ENCODE data around the gene ZHX3. TPM values are rescaled to one million over a fixed set of nuclear protein-coding genes. Genes with fewer than 3 reads are reported as not detected.
A peak's percentile ranks its signal among the peaks of the same experiment; 100 is the strongest.

The ZHX3 gene
- total and polyA plus RNA-seq, 9 of the 15 experiments (the other 6 are each of a cell fraction or from before 2014, with no cell fraction given): 0.80 to 14.6 (median 4.9) TPM

DNA sequence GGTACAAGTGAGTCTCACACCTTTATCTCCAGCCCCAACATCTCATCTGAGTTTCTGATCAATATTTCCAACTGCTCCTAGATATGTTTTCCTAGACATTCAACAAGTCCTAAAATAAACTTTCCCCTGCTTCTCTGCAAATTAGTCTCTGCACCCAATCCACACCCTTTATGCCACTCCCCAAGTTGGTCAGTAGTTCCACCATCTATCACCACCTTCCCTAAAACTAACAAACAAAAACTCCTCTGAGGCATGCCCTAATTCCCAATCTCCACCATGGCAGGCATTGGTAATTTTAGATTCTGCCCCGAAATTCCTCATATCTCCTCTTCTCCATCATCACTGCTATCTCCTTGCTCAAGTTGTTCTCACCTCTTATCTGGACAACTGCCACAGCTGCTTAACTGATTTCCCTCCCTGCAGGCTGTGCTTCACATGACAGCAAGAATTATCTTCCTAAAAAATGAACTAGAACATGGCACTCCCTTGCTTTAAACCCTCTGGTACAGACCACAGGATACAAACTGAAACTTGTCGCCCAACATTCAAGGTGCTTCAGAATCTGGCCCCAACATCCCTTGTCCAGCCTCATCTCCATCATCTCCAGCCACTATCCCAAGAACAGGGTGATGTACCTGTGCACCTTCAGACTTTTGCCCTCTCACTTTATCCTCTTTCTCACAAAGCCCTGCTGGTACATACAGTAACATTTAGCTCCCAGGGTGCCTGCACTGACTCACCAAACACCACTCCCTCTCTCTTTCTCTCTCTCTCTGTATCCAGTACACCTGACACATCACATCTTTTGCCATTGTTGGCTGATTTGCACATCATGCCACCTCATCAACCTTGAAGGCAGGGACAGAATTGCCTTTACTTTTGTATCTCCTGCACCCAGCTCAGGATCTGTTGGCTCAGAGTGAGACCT, 55.5 kb downstream of the ZHX3 start (continued):
- TF ChIP-seq, protein P1, sequence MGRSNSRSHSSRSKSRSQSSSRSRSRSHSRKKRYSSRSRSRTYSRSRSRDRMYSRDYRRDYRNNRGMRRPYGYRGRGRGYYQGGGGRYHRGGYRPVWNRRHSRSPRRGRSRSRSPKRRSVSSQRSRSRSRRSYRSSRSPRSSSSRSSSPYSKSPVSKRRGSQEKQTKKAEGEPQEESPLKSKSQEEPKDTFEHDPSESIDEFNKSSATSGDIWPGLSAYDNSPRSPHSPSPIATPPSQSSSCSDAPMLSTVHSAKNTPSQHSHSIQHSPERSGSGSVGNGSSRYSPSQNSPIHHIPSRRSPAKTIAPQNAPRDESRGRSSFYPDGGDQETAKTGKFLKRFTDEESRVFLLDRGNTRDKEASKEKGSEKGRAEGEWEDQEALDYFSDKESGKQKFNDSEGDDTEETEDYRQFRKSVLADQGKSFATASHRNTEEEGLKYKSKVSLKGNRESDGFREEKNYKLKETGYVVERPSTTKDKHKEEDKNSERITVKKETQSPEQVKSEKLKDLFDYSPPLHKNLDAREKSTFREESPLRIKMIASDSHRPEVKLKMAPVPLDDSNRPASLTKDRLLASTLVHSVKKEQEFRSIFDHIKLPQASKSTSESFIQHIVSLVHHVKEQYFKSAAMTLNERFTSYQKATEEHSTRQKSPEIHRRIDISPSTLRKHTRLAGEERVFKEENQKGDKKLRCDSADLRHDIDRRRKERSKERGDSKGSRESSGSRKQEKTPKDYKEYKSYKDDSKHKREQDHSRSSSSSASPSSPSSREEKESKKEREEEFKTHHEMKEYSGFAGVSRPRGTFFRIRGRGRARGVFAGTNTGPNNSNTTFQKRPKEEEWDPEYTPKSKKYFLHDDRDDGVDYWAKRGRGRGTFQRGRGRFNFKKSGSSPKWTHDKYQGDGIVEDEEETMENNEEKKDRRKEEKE (IDR thresholded peaks at IDR 0.05; ENCODE audit: borderline replicate concordance in 1 of 2, control insufficient read depth in 1 of 2, low read depth in 2 of 2, low read length in 1 of 2): no peak
- TF ChIP-seq, protein P2, sequence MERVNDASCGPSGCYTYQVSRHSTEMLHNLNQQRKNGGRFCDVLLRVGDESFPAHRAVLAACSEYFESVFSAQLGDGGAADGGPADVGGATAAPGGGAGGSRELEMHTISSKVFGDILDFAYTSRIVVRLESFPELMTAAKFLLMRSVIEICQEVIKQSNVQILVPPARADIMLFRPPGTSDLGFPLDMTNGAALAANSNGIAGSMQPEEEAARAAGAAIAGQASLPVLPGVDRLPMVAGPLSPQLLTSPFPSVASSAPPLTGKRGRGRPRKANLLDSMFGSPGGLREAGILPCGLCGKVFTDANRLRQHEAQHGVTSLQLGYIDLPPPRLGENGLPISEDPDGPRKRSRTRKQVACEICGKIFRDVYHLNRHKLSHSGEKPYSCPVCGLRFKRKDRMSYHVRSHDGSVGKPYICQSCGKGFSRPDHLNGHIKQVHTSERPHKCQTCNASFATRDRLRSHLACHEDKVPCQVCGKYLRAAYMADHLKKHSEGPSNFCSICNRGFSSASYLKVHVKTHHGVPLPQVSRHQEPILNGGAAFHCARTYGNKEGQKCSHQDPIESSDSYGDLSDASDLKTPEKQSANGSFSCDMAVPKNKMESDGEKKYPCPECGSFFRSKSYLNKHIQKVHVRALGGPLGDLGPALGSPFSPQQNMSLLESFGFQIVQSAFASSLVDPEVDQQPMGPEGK (CRISPR knock-in tag; IDR thresholded peaks at IDR 0.05; ENCODE audit: borderline replicate concordance): no peak
- TF ChIP-seq HOXB6 (CRISPR knock-in tag; IDR thresholded peaks at IDR 0.05; ENCODE audit: borderline replicate concordance): no peak
- TF ChIP-seq CBX1 (IDR thresholded peaks at IDR 0.05; ENCODE audit: low read depth): no peak
- peak; percentile 84 for TF ChIP-seq SMAD4 (CRISPR knock-in tag; conservative IDR thresholded peaks at IDR 0.05)
- TF ChIP-seq EWSR1 (IDR thresholded peaks at IDR 0.05; ENCODE audit: borderline replicate concordance, low read depth, partially characterized antibody): no peak
- no peak for TF ChIP-seq PRMT5 (CRISPR knock-in tag; IDR thresholded peaks at IDR 0.05)
- no peak for TF ChIP-seq ZNF311 (CRISPR knock-in tag; IDR thresholded peaks at IDR 0.05)
- peak; percentile 25; the same call in 1 of the 2 replicates for TF ChIP-seq MTA3 (IDR thresholded peaks at IDR 0.05; ENCODE audit: borderline replicate concordance)
- no peak for TF ChIP-seq ZNF717 (CRISPR knock-in tag; IDR thresholded peaks at IDR 0.05)
- TF ChIP-seq MEIS2 (IDR thresholded peaks at IDR 0.05; ENCODE audit: partially characterized antibody): peak; percentile 91
- no peak for TF ChIP-seq GTF2A2 (tag; IDR thresholded peaks at IDR 0.05)
- TF ChIP-seq ZNF830 (CRISPR knock-in tag; IDR thresholded peaks at IDR 0.05): no peak
- TF ChIP-seq, protein P3, sequence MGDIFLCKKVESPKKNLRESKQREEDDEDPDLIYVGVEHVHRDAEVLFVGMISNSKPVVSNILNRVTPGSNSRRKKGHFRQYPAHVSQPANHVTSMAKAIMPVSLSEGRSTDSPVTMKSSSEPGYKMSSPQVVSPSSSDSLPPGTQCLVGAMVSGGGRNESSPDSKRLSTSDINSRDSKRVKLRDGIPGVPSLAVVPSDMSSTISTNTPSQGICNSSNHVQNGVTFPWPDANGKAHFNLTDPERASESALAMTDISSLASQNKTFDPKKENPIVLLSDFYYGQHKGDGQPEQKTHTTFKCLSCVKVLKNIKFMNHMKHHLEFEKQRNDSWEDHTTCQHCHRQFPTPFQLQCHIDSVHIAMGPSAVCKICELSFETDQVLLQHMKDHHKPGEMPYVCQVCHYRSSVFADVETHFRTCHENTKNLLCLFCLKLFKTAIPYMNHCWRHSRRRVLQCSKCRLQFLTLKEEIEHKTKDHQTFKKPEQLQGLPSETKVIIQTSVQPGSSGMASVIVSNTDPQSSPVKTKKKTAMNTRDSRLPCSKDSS (IDR thresholded peaks at IDR 0.05; ENCODE audit: low read depth, partially characterized antibody): no peak
- TF ChIP-seq TAF1 (IDR thresholded peaks at IDR 0.05; ENCODE audit: control insufficient read depth, extremely low read depth, insufficient read depth, low read length, severe bottlenecking): no peak
- TF ChIP-seq RBM34 (IDR thresholded peaks at IDR 0.05; ENCODE audit: borderline replicate concordance, insufficient read depth, low read length): no peak
- peak; percentile 63; the same call in 1 of the 2 replicates for TF ChIP-seq SMARCC2 (IDR thresholded peaks at IDR 0.05; ENCODE audit: low read depth)
- no peak for TF ChIP-seq C11orf30 (IDR thresholded peaks at IDR 0.05; ENCODE audit: low read depth)
